GM19240 (cell line): ENCODE measurements around the gene PIP5K1C.

ENCODE experiments used
- DNase-seq: peaks from one replicate; pipeline ENCODE4 v3.0.0; 2011; ENCODE audit warnings: low spot score; ENCODE audit not compliant: insufficient read length

Gene PIP5K1C

DNA sequence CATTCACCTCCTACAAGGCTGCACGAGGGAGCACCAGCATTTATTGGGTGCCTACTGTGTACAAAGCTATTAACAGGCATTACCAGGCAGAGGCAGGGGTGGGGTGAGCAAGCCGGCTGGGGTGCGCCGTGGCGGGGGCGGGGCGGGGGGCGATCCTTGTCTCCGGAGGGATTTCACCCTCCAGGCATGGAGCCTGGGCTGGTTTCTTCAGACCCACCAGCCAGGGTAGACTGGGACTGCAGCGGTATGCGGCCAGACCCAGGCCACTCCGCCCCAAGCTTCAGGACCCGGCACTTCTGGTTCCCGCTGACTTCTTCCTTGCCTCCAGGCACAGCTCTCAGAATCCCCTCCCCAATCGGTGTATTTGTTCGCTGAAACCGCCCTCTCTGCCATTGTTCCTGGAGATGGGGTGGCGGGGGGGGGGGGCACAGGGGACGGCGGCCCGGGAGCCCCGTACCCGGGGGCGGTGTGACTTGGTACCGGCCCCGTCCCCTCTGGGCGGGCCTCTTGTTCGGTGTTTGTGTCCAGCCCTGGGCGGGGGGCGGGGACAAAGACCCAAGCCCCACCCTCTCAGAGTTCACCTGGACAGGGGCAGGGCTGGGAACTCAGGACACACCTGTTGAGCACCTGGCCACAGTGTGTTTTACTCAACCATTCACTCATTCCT, 22.3 kb upstream of the PIP5K1C start:
- no peak for DNase-seq

DNA sequence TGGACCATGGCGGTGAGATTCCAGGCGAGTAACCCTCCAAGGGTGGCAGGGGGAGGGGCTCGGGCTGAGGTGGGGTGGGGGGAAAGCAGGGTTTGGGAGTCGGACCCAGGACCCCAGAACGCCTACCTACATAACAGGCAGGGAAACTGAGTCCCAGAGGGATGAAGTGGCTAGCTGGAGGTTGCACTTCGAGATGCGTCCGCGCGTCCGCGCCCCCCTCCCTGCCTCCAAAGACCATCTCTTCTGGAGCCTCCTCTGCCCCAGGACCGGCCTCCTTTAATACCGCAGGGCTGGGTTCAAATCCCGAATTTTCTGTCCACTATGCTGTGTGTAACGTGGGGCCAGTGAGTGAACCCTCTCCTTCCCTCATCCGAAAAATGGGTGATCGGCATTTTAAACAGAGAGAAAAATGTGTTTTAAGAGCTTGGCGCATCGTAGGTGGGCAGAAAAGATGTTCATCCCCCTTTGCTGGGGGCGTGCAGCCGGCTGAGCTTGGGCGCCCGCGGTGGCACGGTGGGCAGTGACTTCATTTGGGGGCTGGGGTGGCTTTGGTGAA, 21.7 kb upstream of the PIP5K1C start:
- no peak for DNase-seq

DNA sequence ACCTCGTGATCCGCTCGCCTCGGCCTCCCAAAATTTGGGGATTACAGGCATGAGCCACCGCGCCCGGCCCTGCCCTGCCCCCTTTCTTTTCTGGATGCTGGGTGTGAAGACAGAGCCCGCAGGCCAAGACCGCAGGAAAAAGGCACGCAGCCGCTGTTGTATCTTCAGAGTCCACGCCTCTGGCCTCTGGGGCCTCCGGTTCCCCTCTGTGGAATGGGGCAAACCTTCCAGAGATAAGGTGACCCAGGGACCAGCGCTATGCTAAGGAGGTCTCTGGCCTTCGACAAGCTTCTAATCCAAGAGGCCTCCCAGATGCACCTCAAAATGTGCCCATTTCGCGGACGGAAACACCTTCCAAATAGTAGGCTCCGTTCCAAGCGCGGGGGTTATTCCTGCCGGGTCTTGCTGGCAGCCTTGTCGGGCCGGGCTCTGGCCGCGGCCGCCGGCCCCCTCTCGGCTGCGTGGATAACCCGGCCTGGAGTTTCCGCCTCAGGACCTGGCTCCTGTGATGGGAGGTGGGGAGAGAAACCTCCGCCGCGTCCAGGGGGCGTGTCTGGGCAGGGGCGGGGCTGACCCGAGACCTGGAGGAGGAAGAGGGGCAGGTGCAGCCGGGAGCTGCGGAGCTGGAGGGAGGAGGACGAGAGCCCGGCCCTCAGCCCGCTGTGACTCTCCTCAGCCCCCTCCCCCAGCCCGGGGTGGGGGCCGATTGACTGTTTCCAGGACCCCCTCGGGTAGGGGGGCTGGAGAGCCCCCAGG, 21.0 kb upstream of the PIP5K1C start:
- DNase-seq = peak; percentile 88

DNA sequence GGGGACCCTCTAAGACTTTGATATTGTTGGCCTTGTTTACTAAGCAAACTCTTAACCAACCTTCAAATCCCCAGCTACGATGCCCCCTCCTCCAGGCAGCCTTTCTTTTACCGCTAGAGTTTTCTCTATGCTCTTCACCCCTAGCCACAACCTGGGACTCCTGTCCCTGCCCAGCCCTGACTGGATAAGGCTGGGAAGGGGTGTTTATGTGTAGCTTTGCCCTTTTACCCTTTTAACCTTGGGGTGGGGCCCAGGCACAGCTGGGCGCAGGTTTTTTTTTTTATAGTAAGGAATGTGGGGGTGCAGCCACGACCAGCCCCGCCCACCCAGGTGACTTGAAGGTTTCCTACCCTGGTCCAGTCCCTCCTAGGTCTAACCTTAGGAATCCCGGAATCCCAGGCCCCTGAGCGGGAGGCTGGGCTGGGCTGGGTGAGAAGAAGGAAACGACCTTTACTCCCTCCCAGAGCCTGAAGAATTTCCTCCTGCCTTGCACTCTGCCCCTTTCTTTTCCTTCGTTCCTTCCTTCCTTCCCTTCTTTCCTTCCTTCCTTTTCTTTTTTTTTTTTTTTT, 20.2 kb upstream of the PIP5K1C start:
- DNase-seq = no peak

DNA sequence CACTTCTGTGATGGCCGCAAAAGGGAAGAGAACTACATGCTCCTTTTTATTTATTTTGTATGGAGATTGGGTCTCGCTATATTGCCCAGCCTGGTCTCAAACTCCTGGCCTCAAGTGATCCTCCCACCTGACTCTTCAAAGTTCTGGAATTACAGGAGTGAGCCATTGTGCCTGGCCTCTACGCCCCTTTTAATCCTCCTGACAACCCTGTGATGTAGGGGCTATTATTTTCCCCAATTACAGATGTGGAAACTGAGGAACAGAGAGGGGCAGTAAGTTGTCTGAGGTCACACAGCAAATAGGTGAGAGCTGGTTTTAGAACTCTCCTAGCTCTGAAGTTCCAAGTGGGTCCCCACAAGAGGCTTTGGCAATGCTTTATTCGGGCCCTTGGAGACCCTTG, 19.6 kb upstream of the PIP5K1C start:
- no peak for DNase-seq

DNA sequence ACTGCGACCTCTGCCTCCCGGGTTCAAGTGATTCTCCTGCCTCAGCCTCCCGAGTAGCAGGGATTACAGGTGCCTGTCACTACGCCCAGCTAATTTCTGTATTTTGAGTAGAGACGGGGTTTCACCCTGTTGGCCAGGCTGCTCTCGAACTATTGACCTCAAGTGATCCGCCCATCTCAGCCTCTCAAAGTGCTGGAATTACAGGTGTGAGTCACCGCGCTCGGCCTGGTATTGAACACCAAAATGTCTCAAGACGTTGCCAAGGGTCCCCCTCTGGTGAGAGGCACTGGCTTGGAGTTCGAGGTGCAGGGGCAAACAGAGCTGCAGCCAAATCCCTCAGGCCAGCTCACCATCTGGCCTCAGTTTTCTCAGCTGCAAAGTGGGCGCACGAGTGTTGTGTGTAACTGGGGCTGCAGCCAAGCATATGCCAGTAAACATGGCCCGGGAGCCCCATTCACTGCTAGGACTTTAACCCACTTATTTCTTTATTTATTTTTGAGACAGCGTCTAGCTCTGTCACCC, 15.9 kb upstream of the PIP5K1C start:
- DNase-seq = no peak

DNA sequence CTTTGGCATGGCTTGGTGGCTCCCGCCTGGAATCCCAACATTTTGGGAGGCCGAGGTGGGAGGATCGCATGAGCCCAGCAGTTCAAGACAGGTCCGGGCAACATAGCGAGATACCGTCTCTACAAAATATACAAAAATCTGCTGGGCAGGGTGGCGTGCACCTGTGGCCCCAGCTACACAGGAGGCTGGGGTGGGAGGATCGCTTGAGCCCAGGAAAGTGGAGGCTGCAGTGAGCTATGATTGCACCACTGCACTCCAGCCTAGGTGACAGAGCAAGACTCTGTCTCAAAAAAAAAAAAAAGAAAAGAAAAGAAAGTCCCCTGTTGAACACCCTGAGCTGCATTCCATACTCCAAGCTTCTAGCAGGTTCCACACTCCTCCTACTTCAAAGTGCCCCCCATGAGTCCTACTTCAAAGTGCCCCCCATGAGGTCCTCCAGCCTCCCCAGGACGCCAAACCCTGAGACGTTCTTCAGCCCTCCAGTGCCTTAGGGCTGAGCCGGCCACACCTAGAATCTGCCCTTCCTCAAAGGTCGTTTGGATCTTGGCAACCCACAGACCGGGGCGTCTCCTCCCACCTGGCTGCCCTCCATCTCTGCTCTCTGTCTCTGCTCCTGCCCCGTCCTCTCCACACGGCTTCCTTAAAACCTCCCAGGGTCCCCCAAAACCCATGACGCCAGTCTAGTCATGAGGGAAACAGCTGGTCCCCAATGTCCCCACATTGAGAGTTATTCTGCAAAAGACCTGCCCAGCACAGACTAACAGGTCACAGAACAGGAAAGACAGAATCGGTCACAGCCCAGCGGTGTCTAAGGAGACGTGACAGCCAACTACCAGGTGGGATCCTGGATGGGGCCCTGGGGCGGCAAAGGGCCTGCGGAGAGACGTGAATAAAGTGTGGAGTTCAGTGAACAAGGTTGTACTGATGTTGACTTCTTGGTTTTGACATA, 12.7 kb upstream of the PIP5K1C start:
- no peak for DNase-seq

DNA sequence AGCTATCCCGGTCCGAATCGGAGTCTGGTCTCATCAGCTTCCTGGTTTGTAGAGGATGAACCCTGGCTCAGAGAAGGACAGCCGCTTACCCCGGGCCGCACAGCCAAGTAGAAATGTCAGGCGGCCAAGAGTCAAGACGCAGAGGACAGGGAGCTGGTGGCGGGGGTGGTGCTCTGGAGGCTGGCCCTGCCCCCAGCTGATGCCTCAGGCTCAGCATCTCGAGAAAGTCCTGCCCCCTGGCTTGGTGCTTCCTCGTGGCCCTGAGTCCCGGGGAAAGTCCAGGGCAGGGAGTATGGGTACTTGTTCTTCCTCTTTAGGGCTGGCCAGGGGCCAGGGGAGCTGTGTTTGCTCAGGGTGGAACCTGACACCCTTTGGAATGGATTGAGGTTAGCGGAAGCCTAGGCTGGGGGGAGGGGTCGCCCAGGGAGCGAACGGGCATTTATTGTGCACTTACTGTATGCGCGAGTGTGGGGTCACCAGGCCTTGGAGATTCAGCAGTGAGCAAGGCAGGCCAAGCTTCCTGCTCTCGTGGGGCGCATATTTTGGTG, 10.1 kb upstream of the PIP5K1C start:
- DNase-seq = no peak

DNA sequence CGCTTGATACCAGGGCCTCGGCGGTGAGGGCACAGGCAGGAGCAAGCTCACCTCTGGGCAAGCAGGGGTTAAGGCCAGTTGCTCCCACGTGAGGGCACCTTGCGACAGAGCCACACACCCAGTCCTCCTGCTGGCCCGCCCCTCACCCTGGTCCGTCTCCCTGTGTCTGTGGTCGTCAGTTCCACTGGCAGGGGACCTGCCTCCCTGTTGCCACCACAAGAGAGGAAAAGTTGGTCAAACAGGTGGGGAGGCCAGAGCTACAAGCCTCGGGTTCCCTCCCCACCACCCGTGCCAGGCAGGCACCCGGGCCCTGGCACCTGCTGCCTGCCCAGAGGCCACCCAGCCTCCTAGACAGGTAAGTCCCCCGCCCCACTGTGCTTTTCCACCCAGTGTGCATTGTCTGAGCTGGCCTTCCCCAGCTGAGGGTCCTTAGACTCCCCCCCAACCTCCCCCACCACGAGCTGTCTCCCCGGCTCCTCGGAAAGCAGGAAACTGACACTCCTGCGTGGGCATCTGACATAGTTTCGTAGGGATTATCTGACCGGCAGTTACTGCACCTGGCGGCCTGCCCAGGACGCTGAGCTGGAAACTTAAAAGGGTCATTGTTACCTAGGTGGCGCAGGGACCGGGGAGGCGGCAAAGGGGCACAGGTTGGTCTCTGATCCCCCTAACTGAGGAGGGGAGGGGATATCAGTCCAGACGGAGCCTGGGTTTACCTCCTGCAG, 8.1 kb upstream of the PIP5K1C start, which contains the start of gene TJP3:
TSS of gene TJP3 (plus strand) at position 178 of the 725 bp plus-strand sequence. CDS start 20,049 bp downstream, outside the sequence.
- no peak for DNase-seq

DNA sequence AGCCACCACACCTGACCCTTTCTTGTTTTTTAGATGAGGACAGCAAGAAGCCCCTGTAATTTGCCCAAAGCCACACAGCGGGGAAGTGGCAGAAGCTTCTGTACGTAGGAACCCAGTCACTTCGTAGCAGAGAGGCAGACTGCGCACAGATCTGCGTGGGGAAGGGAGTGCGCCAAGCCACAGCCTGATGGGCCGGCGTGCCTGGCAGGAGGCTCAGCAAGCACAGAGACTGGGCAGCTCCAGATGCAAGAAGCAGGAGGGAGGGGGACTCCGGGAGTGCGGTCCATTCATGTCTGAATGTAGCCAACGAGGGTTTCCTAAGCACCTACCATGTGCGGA, 7.6 kb upstream of the PIP5K1C start:
- no peak for DNase-seq

DNA sequence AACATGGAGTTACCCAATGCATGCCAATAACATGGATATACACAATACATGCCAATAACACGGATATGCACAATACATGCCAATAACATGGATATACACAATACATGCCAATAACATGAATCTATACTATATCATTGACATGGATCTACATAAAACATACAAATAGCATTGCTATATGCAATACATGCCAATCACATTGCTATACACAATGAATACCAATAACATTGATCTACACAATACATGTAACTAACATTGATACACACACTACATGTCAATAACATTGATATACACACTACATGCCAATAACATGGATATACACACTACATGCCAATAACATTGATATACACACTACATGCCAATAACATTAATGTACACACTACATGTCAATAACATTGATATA, 932 bp upstream of the PIP5K1C start:
- no peak for DNase-seq

DNA sequence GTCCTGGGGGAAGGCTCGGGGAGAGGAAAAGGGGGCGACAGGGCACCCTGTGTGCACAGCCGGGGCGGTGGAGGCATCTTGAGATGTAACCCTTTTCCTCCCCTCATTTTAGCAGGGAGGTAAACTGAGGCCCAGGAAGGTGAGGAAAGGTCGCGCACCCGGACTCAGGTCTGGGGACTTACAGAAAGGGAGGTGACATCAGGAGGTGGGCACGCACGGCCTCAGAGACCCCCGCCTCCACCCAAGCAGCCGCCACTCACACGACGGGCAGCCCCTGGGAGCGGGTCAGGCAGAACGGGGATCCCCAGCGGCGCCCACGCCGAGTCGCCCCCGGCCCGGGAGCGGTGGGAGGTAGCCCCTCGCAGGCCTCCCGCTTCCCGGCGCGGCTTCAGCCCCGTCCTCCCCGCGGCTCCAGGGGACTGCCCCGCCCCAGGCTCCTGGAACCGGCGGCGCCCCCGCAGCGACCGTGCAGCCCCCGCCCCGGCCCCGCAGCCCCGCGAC, 477 bp downstream of the PIP5K1C start:
- no peak for DNase-seq

DNA sequence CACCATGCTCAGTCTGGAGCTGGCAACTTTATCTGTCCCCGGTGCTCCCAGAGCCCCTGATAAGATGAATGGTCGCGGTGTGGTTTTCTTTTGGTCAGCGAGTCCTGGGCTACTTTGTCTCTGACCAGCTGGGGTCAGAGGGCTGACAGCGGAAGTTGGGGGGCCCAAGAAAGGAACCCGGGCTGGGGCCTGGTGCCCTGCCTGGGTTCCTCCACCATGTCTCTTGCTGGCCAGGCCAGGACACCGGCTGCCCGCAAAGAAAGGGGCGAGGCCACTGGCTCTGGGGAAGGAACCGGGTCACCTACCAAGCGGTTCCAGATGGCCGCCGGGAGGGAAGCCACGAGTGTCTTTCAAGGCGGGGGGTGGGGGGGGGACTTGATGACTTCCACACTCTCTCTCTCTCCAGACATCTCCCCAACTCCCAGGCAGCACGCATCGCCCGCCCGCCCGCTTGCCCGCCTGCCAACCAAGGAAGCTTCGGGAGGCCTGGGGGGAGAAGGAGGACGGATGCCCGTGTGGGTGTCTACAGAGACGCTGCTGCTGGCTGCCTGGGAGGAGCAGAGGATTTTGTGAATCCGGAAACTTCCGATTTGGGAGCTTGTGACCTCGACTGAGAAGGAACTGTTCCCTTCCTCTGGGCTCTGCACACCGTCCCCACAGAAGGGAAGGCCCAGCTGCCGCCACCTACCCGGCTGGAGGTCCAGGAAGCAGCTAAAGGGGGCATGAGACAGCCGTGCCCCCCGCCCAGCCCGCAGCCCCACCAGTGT, 1.1 kb downstream of the PIP5K1C start:
- DNase-seq = peak; percentile 33

DNA sequence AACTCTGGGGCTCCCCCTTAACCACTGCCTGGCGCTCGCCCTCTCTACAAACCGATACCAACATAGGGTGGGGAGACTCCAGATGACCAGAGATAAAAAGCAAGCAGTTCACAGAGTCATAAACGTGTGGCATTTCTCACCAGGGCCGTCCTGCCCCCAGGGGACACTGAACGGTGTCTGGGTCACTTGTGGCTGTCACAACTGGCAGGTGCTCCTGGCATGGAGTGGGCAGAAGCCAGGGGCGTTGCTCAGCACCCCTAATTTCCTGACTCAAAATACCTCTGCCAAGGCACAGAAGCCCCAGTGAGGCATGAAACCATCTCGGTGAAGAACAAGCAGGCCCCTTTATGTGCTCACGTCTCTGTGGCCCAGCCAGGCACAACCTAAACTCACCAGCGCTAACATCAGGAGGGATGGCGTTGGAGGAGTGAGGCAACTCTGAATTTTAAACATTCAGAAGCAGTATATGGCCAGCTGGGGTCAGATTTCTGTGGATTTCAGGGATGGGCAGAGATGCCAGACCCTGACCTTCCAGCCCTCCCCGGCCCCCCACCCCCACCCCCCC, 1.8 kb downstream of the PIP5K1C start:
- no peak for DNase-seq

DNA sequence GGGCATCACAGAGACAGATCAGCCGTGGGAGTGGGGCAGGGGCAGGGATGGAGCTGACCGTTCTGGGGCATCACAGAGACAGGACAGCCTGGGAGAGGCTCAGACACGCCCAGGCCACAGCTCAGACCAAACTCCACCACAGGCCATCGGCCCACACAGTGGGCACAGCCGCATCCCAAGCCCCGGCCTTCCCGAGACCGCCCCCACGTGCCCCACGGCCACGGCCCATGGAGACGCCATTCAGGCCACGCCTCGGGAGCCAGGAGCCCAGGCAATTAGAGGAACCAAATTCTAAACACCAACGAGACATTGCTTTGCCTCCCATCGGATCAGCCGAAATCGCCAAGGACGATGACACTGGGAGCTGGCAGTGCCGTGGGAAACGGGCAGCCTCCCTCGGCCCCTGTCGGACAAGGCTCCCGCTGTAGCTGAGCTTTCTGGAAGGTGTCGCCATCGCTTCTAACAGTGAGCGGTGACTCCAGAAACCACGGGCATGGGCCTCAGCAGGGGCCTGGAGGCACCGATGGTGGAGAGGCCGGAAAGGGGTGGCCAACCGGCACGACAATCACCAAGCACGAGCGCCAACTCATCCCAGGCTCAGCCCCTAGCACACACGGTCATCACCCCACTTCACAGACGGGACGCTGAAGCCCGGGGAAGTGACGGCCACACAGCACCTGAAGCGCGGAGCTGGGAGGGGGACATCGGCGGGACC, 2.4 kb downstream of the PIP5K1C start:
- DNase-seq = no peak

DNA sequence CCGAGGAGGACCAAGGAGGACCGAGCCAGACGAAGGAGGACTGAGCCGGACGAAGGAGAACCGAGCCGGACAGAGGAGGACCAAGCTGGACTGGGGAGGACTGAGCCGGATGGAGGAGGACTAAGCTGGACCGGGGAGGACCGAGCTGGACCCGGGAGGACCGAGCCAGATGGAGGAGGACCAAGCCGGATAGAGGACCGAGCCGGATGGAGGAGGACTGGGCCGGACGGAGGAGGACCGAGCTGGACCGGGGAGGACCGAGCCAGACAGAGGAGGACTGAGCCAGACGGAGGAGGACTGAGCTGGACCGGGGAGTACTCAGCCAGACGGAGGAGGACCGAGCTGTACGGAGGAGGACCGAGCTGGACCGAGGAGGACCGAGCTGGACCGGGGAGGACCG, 3.2 kb downstream of the PIP5K1C start:
- no peak for DNase-seq

DNA sequence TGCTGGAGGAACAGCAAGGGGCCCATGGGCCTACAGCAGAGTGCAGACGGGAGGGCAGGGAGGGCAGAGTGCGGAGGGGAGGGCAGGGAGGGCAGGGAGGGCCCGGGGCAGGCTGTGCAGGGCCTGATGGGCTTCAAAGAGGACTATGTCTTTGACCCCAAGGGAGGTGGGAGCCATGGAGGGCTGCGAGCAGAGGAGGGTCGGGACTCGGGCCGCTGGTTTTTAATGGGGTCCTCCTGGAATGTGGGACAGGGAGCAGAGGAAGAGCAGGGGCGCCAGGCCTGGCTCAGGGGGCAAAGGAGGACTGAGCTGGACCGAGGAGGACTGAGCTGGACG, 3.6 kb downstream of the PIP5K1C start:
- no peak for DNase-seq

DNA sequence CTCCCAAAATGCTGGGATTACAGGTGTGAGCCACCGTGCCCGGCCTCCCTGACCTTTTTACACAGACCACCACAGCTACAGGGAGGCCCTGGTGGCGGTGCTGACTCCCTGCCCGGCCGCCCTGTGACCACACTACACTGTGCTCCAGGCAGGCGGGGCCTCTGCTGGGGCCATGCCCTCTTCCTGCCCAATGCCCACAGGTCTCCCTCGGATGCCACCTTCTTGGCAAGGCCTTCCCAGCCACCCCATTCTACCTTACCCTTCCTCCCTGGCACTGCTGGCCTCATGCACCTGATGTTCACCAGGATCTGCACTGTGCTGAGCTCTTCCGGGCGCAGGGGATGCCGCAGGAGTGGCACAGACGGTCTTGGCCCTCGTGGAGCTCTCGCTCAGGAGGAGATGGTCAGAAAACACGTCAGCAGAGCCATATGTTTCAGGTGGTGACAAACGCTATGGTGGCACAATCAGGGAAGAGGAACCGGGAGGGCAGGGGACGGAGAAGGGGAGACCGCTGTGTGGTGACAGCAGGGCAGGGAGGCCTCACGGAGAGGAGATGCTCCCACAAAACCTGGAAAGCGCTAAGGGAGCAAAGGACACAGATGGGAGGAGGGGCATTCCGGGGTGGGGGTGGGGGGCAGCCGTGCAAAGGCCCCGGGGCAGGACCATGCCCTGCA, 4.1 kb downstream of the PIP5K1C start:
- DNase-seq = no peak
